ENCODE measurements around the gene SP2.

DNA sequence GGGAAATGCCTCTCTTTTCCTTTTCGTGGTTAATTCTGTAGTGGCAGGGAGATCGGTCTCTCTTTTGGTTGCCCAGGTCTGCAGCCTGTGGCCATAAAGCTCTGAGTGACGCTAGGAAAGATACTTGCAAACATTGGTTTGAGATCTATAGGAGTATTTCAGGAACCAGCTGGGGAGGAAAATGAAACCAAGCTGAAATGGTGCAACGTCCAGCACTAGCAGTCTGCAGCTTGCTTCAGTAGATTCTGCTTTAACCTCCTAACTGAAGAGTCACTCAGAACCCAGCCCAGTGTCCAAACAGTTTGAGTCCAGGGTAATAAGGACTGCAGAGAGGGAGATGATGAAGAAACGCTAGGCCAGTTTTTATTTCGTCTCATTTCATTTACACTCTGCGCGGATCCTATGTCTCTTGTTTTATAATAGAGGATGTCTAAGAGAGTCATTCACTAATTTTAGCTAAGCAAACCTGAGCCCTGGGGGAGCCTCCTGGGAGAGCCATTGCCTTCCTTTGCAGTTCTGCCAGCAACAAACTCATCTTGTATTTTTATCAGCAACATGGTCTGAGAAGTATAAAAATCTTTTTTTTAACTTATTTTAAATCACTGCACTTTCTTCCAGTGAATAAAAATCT lies 12.0 kb downstream of the SP2 start:
- TF ChIP-seq CTCF (IDR thresholded peaks at IDR 0.05) (no peak), POLR2AphosphoS5 (IDR thresholded peaks at IDR 0.05; ENCODE audit: insufficient read depth in 1 of 2, low read depth in 1 of 2) (no peak), POLR2A (IDR thresholded peaks at IDR 0.05) (no peak)
